ENCODE results near the gene KIAA1549.

The KIAA1549 gene

GRCh38 chr7:138917771-138918170 lies 63.4 kb downstream of the KIAA1549 start:
- H3K79me2 ChIP-seq (ENCODE audit: low read length): no peaks in the 10 kb centered on the region
- no peak overlapping the region for H2AFZ ChIP-seq (ENCODE audit: low read depth, low read length)
- H3K27ac ChIP-seq (ENCODE audit: low read length): no peak overlapping the region
- TF ChIP-seq EZH2phosphoT487 (IDR thresholded peaks at IDR 0.05; ENCODE audit: low read depth) (no peak), CTCF (IDR thresholded peaks at IDR 0.05; ENCODE audit: low read depth, low read length) (no peak)
- no peaks in the 10 kb centered on the region for H3K9me3 ChIP-seq (ENCODE audit: insufficient read depth, low read length)
- H3K27me3 ChIP-seq (ENCODE audit: low read depth, low read length): no peaks in the 10 kb centered on the region
- no peaks in the 10 kb centered on the region for H3K4me1 ChIP-seq (ENCODE audit: low read length)
- no peak overlapping the region for H3K4me2 ChIP-seq (ENCODE audit: low read length)
- no peaks in the 10 kb centered on the region for H4K20me1 ChIP-seq (ENCODE audit: insufficient read depth, low read length)
- H3K9ac ChIP-seq (ENCODE audit: low read length): no peak overlapping the region
- H3K4me3 ChIP-seq (ENCODE audit: low read length): no peak overlapping the region
- H3K36me3 ChIP-seq (replicated peaks; ENCODE audit: low read depth, low read length): no peaks in the 10 kb centered on the region

DNA sequence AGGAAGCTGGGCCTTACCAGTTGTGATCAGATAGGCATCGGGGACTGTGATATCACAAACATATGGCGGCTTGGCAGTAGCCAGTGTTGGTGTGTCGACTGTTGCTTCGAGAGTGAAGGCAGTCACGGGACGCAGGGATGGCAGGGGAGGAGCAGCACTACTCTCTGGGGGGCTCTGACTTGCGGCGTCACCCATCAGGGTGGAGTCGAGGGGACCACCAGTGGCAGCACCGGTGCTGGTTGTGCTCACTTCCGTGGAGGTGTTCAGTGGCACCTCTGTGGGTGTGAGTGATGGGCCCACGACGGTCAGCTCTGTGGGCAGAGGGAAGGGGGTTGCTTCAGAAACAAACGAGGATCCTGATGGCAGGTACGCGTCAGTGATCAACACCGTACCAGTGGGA lies 64.5 kb downstream of the KIAA1549 start:
- Histone ChIP-seq H3K27me3 (ENCODE audit: low read depth, low read length) (no peaks in the 10 kb centered on the region), H3K79me2 (ENCODE audit: low read length) (no peaks in the 10 kb centered on the region), H3K9me3 (ENCODE audit: insufficient read depth, low read length) (no peaks in the 10 kb centered on the region), H3K4me1 (ENCODE audit: low read length) (no peaks in the 10 kb centered on the region), H3K27ac (ENCODE audit: low read length) (no peak overlapping the region), H4K20me1 (ENCODE audit: insufficient read depth, low read length) (no peaks in the 10 kb centered on the region), H2AFZ (ENCODE audit: low read depth, low read length) (no peak overlapping the region), H3K4me3 (ENCODE audit: low read length) (no peak overlapping the region), H3K4me2 (ENCODE audit: low read length) (no peak overlapping the region), H3K36me3 (replicated peaks; ENCODE audit: low read depth, low read length) (no peaks in the 10 kb centered on the region), H3K9ac (ENCODE audit: low read length) (no peak overlapping the region)
- TF ChIP-seq EZH2phosphoT487 (IDR thresholded peaks at IDR 0.05; ENCODE audit: low read depth) (no peak), CTCF (IDR thresholded peaks at IDR 0.05; ENCODE audit: low read depth, low read length) (no peak)

DNA sequence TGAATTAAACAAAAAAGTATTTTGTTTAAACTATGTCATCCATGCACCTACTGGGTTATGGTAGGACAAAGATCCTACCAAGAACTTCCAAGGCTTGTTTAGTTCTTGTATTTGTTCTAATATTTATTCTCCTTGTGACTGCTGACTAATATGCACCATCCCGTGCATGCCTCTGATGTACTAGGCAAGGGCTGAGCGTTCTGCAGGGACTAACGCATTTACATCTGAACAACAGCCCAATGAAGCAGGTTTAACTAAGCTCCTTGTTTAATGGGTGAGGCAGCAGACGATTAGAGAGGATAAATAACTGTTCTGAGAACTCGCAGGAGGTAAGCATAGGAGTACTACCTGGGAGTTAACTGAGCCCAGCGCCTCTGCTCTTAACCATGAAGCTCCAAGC lies 64.9 kb downstream of the KIAA1549 start:
- Histone ChIP-seq H3K9me3 (ENCODE audit: insufficient read depth, low read length) (no peaks in the 10 kb centered on the region), H3K9ac (ENCODE audit: low read length) (no peak overlapping the region), H4K20me1 (ENCODE audit: insufficient read depth, low read length) (no peaks in the 10 kb centered on the region), H3K27me3 (ENCODE audit: low read depth, low read length) (no peaks in the 10 kb centered on the region), H3K36me3 (replicated peaks; ENCODE audit: low read depth, low read length) (no peaks in the 10 kb centered on the region), H2AFZ (ENCODE audit: low read depth, low read length) (no peak overlapping the region), H3K4me2 (ENCODE audit: low read length) (no peak overlapping the region), H3K4me1 (ENCODE audit: low read length) (no peaks in the 10 kb centered on the region), H3K27ac (ENCODE audit: low read length) (no peak overlapping the region), H3K4me3 (ENCODE audit: low read length) (no peak overlapping the region), H3K79me2 (ENCODE audit: low read length) (no peaks in the 10 kb centered on the region)
- no peak for TF ChIP-seq EZH2phosphoT487 (IDR thresholded peaks at IDR 0.05; ENCODE audit: low read depth)
- no peak for TF ChIP-seq CTCF (IDR thresholded peaks at IDR 0.05; ENCODE audit: low read depth, low read length)

DNA sequence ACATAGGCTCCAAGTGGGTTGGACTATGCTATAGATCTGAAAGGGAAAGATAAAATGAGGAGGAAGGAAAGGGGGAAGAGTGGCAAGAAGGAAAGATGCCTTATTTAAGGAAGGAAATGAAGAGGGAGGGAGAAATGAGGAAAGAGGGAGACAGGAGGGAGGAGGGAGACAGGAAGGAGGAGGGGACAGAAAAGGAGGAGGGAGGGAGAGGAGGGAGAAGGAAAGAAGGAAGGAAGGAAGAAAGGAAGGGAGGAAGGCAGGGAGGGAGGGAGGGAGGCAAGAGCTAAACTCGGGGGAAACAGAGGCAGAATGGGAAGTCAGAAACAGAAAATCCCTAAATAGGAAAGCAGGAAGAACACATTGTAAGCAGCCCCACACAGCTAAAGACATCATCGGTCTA lies 67.4 kb downstream of the KIAA1549 start:
- TF ChIP-seq CTCF (IDR thresholded peaks at IDR 0.05; ENCODE audit: low read depth, low read length) (no peak), EZH2phosphoT487 (IDR thresholded peaks at IDR 0.05; ENCODE audit: low read depth) (no peak)
- H3K4me2 ChIP-seq (ENCODE audit: low read length): no peak overlapping the region
- H3K9me3 ChIP-seq (ENCODE audit: insufficient read depth, low read length): no peaks in the 10 kb centered on the region
- H3K27ac ChIP-seq (ENCODE audit: low read length): no peak overlapping the region
- no peak overlapping the region for H3K4me3 ChIP-seq (ENCODE audit: low read length)
- no peaks in the 10 kb centered on the region for H3K27me3 ChIP-seq (ENCODE audit: low read depth, low read length)
- H3K36me3 ChIP-seq (replicated peaks; ENCODE audit: low read depth, low read length): no peaks in the 10 kb centered on the region
- no peaks in the 10 kb centered on the region for H3K4me1 ChIP-seq (ENCODE audit: low read length)
- H3K79me2 ChIP-seq (ENCODE audit: low read length): no peaks in the 10 kb centered on the region
- H4K20me1 ChIP-seq (ENCODE audit: insufficient read depth, low read length): no peaks in the 10 kb centered on the region
- no peak overlapping the region for H3K9ac ChIP-seq (ENCODE audit: low read length)
- no peak overlapping the region for H2AFZ ChIP-seq (ENCODE audit: low read depth, low read length)

All from OCI-LY3 (cell line).